CD14-positive monocyte (primary cell): ENCODE results near the gene PLCB1. TPM values are rescaled to one million over a fixed set of nuclear protein-coding genes. Genes with fewer than 3 reads are reported as not detected.

Experiments
- DNase-seq, 3 donors: peaks; one replicate each; pipeline ENCODE4 v3.0.0-alpha.2; 2011 to 2022
- H2AFZ ChIP-seq: 2 replicates; pipeline ENCODE4 v1.6.0; 2012; ENCODE audit warnings: mild to moderate bottlenecking, low read depth, low read length, inconsistent platforms; ENCODE audit not compliant: insufficient read depth, poor library complexity, severe bottlenecking
- H3K27ac ChIP-seq, 2 donors: 1 replicate in 1 of 2; 2 replicates in 1 of 2; pipeline ENCODE4 v1.5.1; 2012 to 2013; ENCODE audit warnings: low read length in 2 of 2, control low read depth in 1 of 2, inconsistent platforms in 1 of 2, low read depth in 1 of 2, mild to moderate bottlenecking in 1 of 2
- H3K27me3 ChIP-seq, 2 donors: one replicate each; pipeline versions ENCODE4 v1.6.0 to v1.6.1; 2011 to 2013; ENCODE audit warnings: low read length in 2 of 2; ENCODE audit not compliant: control insufficient read depth in 2 of 2, insufficient read depth in 2 of 2
- H3K36me3 ChIP-seq, 2 donors: replicated peaks in 1 of 2; 1 replicate in 1 of 2; 2 replicates in 1 of 2; pipeline versions ENCODE4 v1.5.1 to v1.6.1; 2012 to 2013; ENCODE audit warnings: low read length in 2 of 2, control low read depth in 1 of 2, inconsistent platforms in 1 of 2, mild to moderate bottlenecking in 1 of 2; ENCODE audit not compliant: insufficient read depth in 2 of 2, control insufficient read depth in 1 of 2
- H3K4me1 ChIP-seq, 2 donors: 1 replicate in 1 of 2; 2 replicates in 1 of 2; pipeline versions ENCODE4 v1.5.1 to v1.6.1; 2012 to 2013; ENCODE audit warnings: low read length in 2 of 2, control low read depth in 1 of 2, inconsistent platforms in 1 of 2, mild to moderate bottlenecking in 1 of 2, moderate library complexity in 1 of 2; ENCODE audit not compliant: insufficient read depth in 2 of 2, control insufficient read depth in 1 of 2
- H3K4me2 ChIP-seq: replicated peaks from 2 replicates; pipeline ENCODE3; 2012; ENCODE audit warnings: low read length, moderate library complexity, mild to moderate bottlenecking; ENCODE audit not compliant: poor library complexity, severe bottlenecking; ENCODE audit errors: extremely low read depth
- H3K4me3 ChIP-seq, 3 experiments: fragments of 200-600 bp in 1 of 3; sonication (generic) in 1 of 3; replicated peaks in 1 of 3; 1 replicate in 2 of 3; 2 replicates in 1 of 3; pipeline ENCODE4 v1.5.1; 2011 to 2013; ENCODE audit warnings: low read length in 3 of 3, mild to moderate bottlenecking in 3 of 3, control low read depth in 2 of 3, low read depth in 2 of 3, inconsistent platforms in 1 of 3, moderate library complexity in 1 of 3
- H3K79me2 ChIP-seq: 2 replicates; pipeline ENCODE4 v1.6.0; 2012; ENCODE audit warnings: mild to moderate bottlenecking, control low read depth, inconsistent platforms, low read length, moderate library complexity; ENCODE audit not compliant: insufficient read depth
- H3K9ac ChIP-seq: 2 replicates; pipeline ENCODE4 v1.6.0; 2017; ENCODE audit warnings: low read length, mild to moderate bottlenecking; ENCODE audit not compliant: insufficient read depth, poor library complexity, severe bottlenecking
- H3K9me3 ChIP-seq, 2 donors: replicated peaks in 1 of 2; 1 replicate in 1 of 2; 2 replicates in 1 of 2; pipeline versions ENCODE4 v1.5.1 to v1.6.1; 2012 to 2013; ENCODE audit warnings: low read length in 2 of 2, control low read depth in 1 of 2; ENCODE audit not compliant: control insufficient read depth in 1 of 2, insufficient read depth in 1 of 2
- H4K20me1 ChIP-seq: 2 replicates; pipeline ENCODE4 v1.6.0; 2012; ENCODE audit warnings: mild to moderate bottlenecking, low read length, control low read depth, moderate library complexity; ENCODE audit not compliant: insufficient read depth
- H3K27ac Mint-ChIP-seq, 7 donors: one replicate each; pipeline ENCODE4 v1.8.0; 2020; ENCODE audit warnings: mild to moderate bottlenecking in 7 of 7, mixed read lengths in 7 of 7, moderate library complexity in 6 of 7, inconsistent platforms in 2 of 7
- H3K27me3 Mint-ChIP-seq, 3 donors: one replicate each; pipeline ENCODE4 v1.8.0; 2021 to 2022; ENCODE audit warnings: low read depth in 3 of 3, mild to moderate bottlenecking in 3 of 3, mixed read lengths in 3 of 3, moderate library complexity in 3 of 3, inconsistent platforms in 1 of 3
- H3K36me3 Mint-ChIP-seq, 2 donors: one replicate each; pipeline ENCODE4 v1.8.0; 2020; ENCODE audit warnings: mixed read lengths in 2 of 2, inconsistent platforms in 1 of 2, mild to moderate bottlenecking in 1 of 2
- H3K4me1 Mint-ChIP-seq: one replicate; pipeline ENCODE4 v1.8.0; 2020; ENCODE audit warnings: mild to moderate bottlenecking, mixed read lengths
- H3K4me3 Mint-ChIP-seq, 2 donors: one replicate each; pipeline ENCODE4 v1.8.0; 2020; ENCODE audit warnings: mild to moderate bottlenecking in 2 of 2, mixed read lengths in 2 of 2, moderate library complexity in 1 of 2
- H3K9me3 Mint-ChIP-seq, 7 donors: one replicate each; pipeline ENCODE4 v1.8.0; 2020 to 2022; ENCODE audit warnings: mixed read lengths in 7 of 7, mild to moderate bottlenecking in 6 of 7, moderate library complexity in 6 of 7, inconsistent platforms in 2 of 7
- WGBS: methylation state at CpG from one replicate; pipeline ENCODE4 v1.1.5; 2013; ENCODE audit warnings: missing lambda C conversion rate; ENCODE audit not compliant: insufficient coverage; 5-methylcytosine and 5-hydroxymethylcytosine counted together
- intact Hi-C, 2 donors: fragments of 100-400 bp; cut with micrococcal nuclease; formaldehyde crosslinking; loops; one replicate each; pipeline versions ENCODE4 v1.15.0 to v1.15.1; 2023
- polyA plus RNA-seq, 3 donors: library from polyadenylated mRNA; depleted of rRNA in 1 of 3; unstranded in 2 of 3; stranded (reverse) in 1 of 3; fragments of 300-500 nt in 2 of 3; fragments of >200 nt in 1 of 3; fragmentation: Illumina TruSeq in 2 of 3; gene quantifications; 1 replicate in 2 of 3; 2 replicates in 1 of 3; pipeline ENCODE4 v1.2.3, GENCODE V29; 2012 to 2021
- TF ChIP-seq, protein P1 (sequence below): fragments of 200-600 bp; IDR thresholded peaks from one replicate; pipeline ENCODE4 v1.8.0; 2022; ENCODE audit warnings: antibody characterized with exemption, mild to moderate bottlenecking

Gene PLCB1
- polyA plus RNA-seq, 3 donors: 8.6 to 16.4 (median 13.2) TPM

- Mint-ChIP-seq H3K4me3 (no peak overlapping the region), H3K4me1 (peaks cover 65% of the 10 kb centered on the region), H3K27ac (peak overlapping the region in 5 of 7 donors; percentile 10 to 94 (median 63)), H3K36me3 (peaks cover 0 to 2% of the 10 kb centered on the region in 2 donors), H3K27me3 (no peaks in the 10 kb centered on the region), H3K9me3 (no peaks in the 10 kb centered on the region)
- no peaks in the 10 kb centered on the region for H3K36me3 ChIP-seq
- 100% methylated on average over 1 of the region's 2 CpGs for WGBS
- H3K9ac ChIP-seq: no peak overlapping the region
- H3K9me3 ChIP-seq: no peaks in the 10 kb centered on the region
- peaks cover 58 to 67% of the 10 kb centered on the region in 2 donors for H3K4me1 ChIP-seq
- no peaks in the 10 kb centered on the region for H3K27me3 ChIP-seq
- no peaks in the 10 kb centered on the region for H4K20me1 ChIP-seq
- no peaks in the 10 kb centered on the region for H3K79me2 ChIP-seq
- H2AFZ ChIP-seq: no peak overlapping the region
- no peak overlapping the region for H3K4me3 ChIP-seq
- peak overlapping the region in 1 of 2 donors; percentile 74 for H3K27ac ChIP-seq
- TF ChIP-seq, protein P1, sequence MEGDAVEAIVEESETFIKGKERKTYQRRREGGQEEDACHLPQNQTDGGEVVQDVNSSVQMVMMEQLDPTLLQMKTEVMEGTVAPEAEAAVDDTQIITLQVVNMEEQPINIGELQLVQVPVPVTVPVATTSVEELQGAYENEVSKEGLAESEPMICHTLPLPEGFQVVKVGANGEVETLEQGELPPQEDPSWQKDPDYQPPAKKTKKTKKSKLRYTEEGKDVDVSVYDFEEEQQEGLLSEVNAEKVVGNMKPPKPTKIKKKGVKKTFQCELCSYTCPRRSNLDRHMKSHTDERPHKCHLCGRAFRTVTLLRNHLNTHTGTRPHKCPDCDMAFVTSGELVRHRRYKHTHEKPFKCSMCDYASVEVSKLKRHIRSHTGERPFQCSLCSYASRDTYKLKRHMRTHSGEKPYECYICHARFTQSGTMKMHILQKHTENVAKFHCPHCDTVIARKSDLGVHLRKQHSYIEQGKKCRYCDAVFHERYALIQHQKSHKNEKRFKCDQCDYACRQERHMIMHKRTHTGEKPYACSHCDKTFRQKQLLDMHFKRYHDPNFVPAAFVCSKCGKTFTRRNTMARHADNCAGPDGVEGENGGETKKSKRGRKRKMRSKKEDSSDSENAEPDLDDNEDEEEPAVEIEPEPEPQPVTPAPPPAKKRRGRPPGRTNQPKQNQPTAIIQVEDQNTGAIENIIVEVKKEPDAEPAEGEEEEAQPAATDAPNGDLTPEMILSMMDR: no peak
- no peak overlapping the region for H3K4me2 ChIP-seq
- DNase-seq: no peak
- intact Hi-C loops: no loop called here
Measured at GRCh38 chr20:8424010-8424409, 291.9 kb downstream of the PLCB1 start.

DNA sequence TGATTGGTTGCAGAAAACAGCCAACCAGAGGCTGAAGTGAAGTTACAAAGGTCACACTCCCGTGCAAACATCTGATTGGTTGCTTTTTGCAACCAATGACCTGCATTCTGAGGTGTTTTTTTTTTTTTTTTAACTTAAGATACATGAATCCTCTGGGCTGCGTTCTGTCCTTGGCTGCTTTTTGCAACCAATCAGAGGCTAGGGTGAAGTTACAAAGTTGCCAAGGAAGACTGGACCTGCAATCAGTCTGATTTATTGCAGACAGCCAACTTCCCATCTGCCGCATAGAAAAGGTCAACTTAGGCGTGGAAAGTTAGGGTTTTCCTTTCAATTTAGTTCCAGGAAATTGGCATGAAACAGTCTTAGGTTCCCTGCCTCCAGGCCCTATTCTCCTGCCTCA is 292.9 kb downstream of the PLCB1 start:
- Histone ChIP-seq H3K4me2 (peak overlapping the region; percentile 2), H3K9me3 (no peaks in the 10 kb centered on the region), H3K4me1 (peaks cover 66 to 77% of the 10 kb centered on the region in 2 donors), H3K4me3 (peak overlapping the region in 1 of 3 experiments; percentile 6), H3K9ac (no peak overlapping the region), H2AFZ (peak overlapping the region; percentile 10), H3K36me3 (no peaks in the 10 kb centered on the region), H3K27ac (peak overlapping the region; percentile 44 to 74), H4K20me1 (no peaks in the 10 kb centered on the region), H3K27me3 (no peaks in the 10 kb centered on the region), H3K79me2 (peaks cover 5% of the 10 kb centered on the region)
- H3K27me3 Mint-ChIP-seq: no peaks in the 10 kb centered on the region
- H3K4me1 Mint-ChIP-seq: peaks cover 75% of the 10 kb centered on the region
- WGBS: no CpG with 5 or more reads among the region's 4 CpGs
- H3K4me3 Mint-ChIP-seq: no peak overlapping the region
- TF ChIP-seq, protein P1: no peak
- DNase-seq: no peak
- intact Hi-C loops: loop anchor here in 1 of 2 donors (5.0 kb wide), 1 partner anchor 33 kb away; no protein-coding TSS in a partner anchor
- peaks cover 0 to 2% of the 10 kb centered on the region in 2 donors for H3K36me3 Mint-ChIP-seq
- H3K9me3 Mint-ChIP-seq: no peaks in the 10 kb centered on the region
- peak overlapping the region; percentile 81 to 94 (median 86) for H3K27ac Mint-ChIP-seq
